Hematopoietic multipotent progenitor cell treated with erythropoietin and hydrocortisone succinate and interleukin-3 and kit ligand, for 4 days (in vitro differentiated cells): ENCODE results near the gene CEP290.
A peak's percentile ranks its signal among the peaks of the same experiment; 100 is the strongest.
"Not testable (repeated sequence)": the region's sequence is repeated elsewhere in the genome, so short reads cannot be mapped to it uniquely, and the experiment has no call there.

Experiments used
- DNase-seq: peaks from one replicate; pipeline ENCODE4 v3.0.0-alpha.2; 2015

CEP290 gene

DNA sequence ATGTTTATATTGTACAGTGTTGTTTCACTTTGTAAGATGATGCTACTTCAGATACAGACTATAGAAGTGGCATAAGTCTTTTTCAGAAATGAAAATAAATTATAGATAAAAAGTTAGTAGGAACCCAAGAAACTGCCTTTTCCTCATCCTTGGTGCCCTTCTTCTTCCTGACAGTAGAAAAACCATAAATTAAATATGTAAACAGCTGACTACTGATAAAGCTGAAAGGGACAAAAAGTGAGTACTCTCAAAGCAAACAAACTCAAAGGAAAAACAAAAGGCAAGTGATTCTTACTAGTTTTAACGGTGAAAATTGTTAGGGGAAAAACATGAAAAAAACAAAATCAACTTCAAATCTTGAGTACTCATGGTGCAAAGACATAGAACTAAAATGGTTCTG is 104.1 kb downstream of the CEP290 start:
- no peak for DNase-seq

DNA sequence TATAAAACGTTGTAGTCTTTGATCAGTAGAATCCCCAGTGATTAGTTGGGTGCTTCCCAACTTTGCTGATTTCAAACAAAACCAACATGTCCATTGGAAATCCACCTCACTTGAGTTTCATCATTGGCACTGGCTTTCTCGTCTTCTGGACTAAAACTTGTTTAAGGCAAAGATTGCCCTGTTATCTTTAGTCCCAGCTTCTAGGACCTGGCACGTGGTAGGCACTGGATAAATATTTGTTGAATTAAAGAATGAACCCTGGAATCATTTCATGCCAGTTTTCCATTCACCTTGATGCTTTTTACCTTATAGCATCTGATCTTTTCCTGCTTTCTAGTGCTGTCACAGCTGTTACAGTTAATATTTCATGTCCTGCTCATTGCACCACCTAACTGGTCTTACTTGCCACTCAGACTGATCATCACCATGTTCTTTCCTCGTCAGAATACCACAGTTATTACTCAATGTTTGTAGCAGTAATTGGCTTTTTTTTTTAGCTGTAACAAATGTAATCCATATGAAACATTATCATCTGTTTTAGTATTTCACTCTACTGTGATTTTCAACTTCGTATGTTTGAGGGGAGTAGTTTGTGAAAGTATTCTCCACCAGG is 105.4 kb downstream of the CEP290 start:
- DNase-seq, result peak; percentile 56

DNA sequence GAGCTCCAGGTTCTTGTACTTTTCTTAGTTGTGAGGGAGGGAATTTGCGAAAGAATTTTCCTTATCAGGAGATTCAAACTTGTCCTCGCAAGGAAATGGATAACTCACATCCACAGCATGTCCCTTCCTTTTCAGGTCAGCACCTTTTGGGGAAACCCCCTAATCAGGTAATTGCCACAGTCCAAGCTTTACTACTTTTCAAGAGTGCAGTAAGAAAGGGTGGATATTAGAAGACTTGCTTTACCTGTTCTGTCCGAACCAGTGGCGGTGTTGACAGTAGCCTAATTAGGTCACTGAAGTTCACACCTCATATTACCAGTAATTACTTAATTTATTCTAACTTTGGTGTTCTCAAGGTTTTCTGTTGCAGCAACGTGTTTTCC is 106.0 kb downstream of the CEP290 start:
- DNase-seq, result no peak

- peak; percentile 96 for DNase-seq
These were observed 106.5 kb downstream of the CEP290 start for GRCh38 chr12:88035271-88035906.

GRCh38 chr12:88031161-88031560 is 110.7 kb downstream of the CEP290 start:
- not testable (repeated sequence) for DNase-seq

GRCh38 chr12:88029093-88029665 is 112.7 kb downstream of the CEP290 start, which contains the start of gene C12orf50:
TSS of gene C12orf50 (minus strand) at chr12:88029401. CDS start at chr12:88026962, 2,439 bp downstream.
- no peak for DNase-seq

GRCh38 chr12:88026196-88026595 is 115.7 kb downstream of the CEP290 start:
- DNase-seq, result no peak

DNA sequence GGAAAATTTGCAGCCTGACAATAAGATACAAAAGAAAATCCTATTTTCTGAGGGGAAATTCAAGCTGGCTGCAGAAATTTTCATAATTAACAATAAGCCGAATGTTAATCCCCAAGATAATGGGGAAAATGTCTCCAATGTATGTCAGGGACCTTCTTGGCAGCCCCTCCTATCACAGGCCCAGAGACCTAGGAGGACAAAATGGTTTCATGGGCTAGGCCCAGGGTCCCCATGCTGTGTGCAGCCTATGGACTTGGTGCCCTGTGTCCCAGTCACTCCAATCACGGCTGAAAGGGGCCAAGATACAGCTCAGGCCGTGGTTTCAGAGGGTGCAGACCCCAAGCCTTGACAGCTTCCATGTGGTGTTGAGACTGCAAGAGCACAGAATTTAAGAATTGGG is 123.9 kb downstream of the CEP290 start:
- DNase-seq, result no peak

GRCh38 chr12:88015825-88016224 is 126.1 kb downstream of the CEP290 start:
- DNase-seq, result no peak

DNA sequence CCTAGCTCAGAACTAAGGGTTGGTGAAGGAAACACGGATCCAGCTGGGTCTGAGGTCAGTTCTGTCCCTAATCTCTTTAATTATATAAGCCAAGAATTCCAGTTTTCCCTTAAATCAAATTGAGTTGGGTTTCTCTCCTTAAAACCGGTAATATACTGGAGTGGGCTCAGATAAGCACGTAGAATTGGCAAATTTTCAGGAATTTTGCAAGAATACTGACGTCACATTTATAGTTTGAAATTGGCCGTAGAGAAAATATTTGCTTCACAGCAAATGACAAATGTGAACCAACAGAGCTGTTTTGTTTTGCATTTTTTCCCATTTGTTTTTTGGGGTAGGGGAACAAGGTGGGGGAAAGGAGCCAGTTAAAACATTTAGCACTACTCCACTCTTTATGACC is 130.1 kb downstream of the CEP290 start:
- no peak for DNase-seq

GRCh38 chr12:88006351-88006750 is 135.5 kb downstream of the CEP290 start:
- no peak for DNase-seq

GRCh38 chr12:88001327-88001726 is 140.6 kb downstream of the CEP290 start:
- no peak for DNase-seq
